GM18517 (cell line): ENCODE measurements around the gene CYTH2.

Experiments
- ATAC-seq: cut with Tn5 transposase; IDR thresholded peaks from one replicate; pipeline ENCODE4 v1.9.1; 2021; ENCODE audit warnings: mild to moderate bottlenecking, moderate library complexity; ENCODE audit not compliant: unreplicated experiment

Gene CYTH2

DNA sequence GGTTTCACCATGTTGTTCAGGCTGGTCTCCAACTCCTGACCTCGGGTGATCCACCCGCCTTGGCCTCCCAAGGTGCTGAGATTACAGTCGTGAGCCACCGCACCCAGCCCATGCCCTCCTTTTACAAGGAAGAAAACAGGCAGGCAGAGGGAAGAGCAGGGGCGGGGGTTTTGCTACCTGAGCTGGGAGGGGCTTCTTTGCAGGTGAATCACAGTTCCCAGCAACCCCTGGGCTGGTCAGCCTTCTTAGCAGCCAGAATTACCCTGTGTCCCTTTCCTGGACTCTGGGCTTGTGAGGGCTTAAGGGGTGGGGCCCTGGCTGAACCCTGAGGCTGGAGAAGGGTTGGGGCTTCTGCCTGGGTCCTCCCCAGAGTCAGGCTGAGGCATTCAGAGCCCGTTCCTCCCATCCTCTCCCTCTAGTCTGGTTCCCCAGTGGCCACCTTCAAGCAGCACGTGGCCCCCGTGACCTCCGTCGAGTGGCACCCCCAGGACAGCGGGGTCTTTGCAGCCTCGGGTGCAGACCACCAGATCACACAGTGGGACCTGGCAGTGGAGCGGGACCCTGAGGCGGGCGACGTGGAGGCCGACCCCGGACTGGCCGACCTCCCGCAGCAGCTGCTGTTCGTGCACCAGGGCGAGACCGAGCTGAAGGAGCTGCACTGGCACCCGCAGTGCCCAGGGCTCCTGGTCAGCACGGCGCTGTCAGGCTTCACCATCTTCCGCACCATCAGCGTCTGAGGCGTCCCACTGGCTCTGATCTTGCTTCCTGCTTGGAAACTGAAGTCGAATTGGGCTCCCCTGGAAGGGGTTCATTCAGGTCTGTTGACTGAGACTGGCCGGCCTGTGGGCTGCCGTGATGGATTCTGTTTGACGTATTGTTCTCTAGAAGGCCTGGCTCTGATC, 16.6 kb upstream of the CYTH2 start:
- ATAC-seq = no peak

- no peak for ATAC-seq
Measured at GRCh38 chr19:48454150-48454730, 14.9 kb upstream of the CYTH2 start.

- ATAC-seq = no peak
Measured at GRCh38 chr19:48455171-48455907, 13.8 kb upstream of the CYTH2 start, which contains the start of gene KCNJ14. KCNJ14 (plus strand) TSS chr19:48455574; CDS start chr19:48461725, 6,151 bp downstream.

- no peak for ATAC-seq
Measured at GRCh38 chr19:48455908-48456562, 13.1 kb upstream of the CYTH2 start.

- no peak for ATAC-seq
Measured at GRCh38 chr19:48456864-48457263, 12.3 kb upstream of the CYTH2 start.

DNA sequence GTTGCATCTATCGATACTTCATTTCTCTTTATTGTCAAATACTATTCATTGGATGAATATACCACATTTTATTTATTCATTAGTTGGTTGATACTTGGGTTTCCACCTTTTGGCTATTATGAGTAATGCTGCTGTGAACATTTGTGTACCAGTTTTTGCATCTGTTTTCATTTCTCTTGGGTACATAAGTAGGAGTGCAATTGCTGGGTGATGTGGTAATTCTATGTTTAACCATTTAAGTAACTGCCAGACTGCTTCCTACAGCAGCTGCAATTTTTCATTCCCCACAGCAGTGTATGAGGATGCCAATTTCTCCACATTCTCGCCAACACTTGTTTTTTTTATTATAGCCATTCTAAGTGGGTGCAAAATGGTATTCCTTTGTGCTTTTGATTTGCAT, 11.2 kb upstream of the CYTH2 start:
- ATAC-seq = no peak

- ATAC-seq = no peak
Measured at GRCh38 chr19:48461651-48461981, 7.6 kb upstream of the CYTH2 start.

GRCh38 chr19:48461982-48462655, 7.0 kb upstream of the CYTH2 start:
- ATAC-seq = no peak

DNA sequence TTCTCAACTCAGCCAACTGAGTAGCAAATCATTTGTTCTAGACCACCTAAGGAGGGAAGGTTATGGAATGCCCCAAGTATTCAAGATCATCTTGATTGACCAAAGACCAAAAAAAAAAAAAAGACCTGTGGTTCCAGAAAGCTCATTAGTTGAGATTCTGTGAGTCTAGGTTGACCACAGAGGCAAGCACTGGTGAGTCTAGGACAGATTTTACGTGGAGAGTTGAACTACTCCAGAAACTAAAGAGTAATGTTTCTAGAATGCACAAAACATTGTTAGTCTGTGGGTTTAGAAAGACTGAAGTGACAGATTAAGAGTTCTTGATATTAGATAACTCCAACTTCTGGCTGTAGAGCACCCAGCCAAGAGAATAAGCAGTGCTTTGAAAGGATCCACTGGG, 4.0 kb upstream of the CYTH2 start:
- ATAC-seq = no peak

DNA sequence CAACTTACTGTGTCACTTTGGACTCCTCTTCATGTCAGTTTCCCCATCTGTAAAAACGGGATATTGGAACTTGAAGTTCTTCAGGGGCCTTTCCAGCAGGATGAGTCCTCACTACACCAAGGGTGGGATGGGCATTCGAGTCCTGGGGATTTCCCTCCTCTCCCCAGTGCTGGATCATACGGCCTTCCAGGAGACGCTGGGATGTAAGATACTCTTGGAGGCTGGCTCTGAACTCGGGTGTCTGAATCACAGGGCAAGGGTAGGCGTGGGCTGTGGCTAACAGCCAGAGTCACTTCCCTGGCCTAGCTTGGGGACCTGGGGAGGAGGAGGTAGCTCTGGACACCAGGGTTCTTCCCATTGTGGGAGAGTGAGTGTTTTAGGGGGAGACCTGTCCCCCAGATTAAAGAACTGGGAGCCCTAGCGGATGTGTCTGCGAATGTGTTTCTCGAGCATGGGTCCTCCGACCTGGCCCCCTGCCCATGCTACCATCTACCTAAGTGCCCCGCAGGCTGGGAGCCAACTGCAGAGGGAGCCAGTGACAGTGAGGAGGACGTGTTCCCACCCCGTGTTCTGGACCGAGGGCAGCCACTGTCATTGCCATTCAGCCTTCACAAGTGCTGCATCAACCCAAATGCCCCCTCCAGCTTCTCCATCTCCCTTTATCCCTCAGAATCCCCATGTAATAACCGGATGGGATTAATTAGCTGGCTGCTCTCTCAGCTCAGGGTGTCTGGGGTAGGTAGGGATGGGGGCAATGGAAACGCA, 2.4 kb upstream of the CYTH2 start:
- ATAC-seq = no peak

DNA sequence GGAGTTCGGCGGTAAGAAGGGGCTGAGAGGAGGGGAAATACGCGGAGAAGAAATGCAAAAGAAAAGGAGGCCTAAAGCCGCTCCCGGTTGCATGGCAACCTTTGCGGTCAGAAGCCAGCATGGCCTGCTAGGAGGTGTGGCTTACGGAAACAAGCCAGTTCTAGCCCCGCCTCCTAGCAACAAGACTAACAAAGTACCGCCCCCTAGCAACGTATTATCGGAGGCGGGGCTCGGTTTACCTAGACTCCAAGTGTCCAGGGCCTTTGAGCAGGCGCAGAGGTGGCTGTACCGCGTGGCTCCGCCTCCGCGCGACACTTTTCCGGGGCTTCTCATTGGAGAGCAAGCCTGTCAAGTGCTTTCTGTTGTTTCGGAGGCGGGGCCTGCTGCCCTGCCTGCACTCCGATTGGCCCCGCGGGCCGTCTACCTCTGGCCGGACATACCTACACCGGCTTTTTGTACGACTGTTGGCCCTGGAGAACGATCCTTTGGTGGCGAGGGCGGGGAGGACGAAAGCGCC, 339 bp upstream of the CYTH2 start:
- peak; percentile 92 for ATAC-seq

GRCh38 chr19:48469934-48470680, 938 bp downstream of the CYTH2 start:
- ATAC-seq = no peak

- no peak for ATAC-seq
Measured at GRCh38 chr19:48470856-48471255, 1.7 kb downstream of the CYTH2 start.

GRCh38 chr19:48471836-48472235, 2.7 kb downstream of the CYTH2 start:
- no peak for ATAC-seq

DNA sequence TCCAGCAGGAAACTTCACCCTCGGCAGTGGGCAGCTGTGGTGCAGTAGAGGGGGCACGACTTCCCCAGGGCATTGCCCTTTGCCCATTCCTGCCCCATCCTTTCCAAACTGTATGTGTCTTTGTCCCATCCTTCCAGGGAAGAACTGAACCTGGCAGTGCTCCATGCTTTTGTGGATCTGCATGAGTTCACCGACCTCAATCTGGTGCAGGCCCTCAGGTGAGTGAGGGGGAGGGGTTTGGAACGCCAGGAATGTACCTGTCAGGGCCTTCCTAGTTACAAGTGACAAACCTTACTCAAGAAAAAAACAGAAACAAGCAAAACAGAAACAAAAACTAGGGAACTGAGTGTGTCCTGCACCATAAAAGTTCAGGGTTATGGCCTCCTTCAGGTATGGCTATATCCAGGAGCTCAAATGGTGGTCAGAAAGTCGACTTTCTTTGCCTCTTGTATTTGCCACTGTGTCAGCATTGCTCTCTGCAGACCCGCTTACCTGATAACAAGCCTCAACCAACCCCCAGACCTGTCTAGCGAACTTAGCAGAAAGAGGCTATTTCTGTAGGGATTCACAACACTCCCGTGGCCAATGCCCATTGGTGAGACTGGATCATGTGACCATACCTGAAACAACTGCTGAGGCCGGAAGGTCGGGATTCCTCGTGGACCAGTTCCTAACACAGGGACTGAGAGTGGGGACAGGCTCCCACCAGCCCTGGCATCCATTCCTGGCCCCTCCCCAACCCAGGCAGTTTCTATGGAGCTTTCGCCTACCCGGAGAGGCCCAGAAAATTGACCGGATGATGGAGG, 4.2 kb downstream of the CYTH2 start:
- ATAC-seq = no peak

DNA sequence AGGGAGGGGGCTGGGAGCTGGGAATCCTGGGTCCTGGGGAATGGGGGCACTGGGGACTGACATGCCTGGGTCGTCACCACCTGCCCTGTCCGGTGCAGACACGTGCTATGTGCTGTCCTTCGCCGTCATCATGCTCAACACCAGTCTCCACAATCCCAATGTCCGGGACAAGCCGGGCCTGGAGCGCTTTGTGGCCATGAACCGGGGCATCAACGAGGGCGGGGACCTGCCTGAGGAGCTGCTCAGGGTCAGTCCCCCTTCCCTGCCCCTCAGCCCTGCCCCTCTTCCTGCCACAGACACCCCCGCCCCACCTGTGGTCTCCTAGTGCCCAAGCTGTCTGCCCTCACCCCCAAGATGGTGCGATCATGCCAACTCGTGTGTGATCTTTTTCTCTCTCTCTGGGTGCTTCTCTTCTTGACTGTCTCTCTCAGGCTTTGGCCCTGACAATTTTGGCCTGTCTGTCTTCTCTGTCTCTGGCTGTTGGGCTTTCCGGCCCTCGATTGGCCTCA, 5.0 kb downstream of the CYTH2 start:
- no peak for ATAC-seq

GRCh38 chr19:48475369-48476068, 6.3 kb downstream of the CYTH2 start:
- no peak for ATAC-seq
